CD4-positive, alpha-beta T cell treated with Interferon gamma for 1 hour (primary cell): Measurements from ENCODE around the gene TAF5L.

Experiments used
- DNase-seq: peaks from one replicate; pipeline ENCODE4 v3.0.0-alpha.2; 2020

The TAF5L gene

GRCh38 chr1:229625915-229626831 lies at the start of gene TAF5L, which contains the start of gene URB2:
TSS of gene TAF5L (minus strand) at chr1:229626122. CDS start at chr1:229614482, 11,640 bp downstream.
TSS of gene URB2 (plus strand) at chr1:229626247. CDS start at chr1:229627634, 1,387 bp downstream.
- DNase-seq = peak; percentile 83

GRCh38 chr1:229675396-229675795 lies 49.5 kb upstream of the TAF5L start:
- no peak for DNase-seq

DNA sequence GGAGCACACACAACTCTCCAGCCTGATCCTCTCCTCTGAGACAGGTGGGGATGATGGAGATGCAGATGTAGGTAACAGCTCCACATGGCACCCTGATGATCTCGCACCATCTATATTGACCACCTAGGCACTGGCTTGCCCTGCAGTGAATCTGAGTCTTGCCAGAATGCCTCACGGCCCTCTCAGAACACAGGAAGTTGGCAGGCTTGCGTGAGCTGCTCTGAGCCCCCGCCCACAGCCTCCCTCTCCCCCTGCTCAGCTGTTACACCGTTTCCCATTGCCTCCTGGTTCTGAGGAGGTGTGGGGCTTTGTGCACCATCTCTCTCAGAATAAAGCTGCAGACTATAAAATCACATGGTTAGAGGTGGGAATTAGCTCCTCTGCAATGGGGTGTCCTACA lies 48.1 kb upstream of the TAF5L start:
- DNase-seq = no peak

- DNase-seq = no peak
Observed at GRCh38 chr1:229672246-229672645, 46.3 kb upstream of the TAF5L start.

DNA sequence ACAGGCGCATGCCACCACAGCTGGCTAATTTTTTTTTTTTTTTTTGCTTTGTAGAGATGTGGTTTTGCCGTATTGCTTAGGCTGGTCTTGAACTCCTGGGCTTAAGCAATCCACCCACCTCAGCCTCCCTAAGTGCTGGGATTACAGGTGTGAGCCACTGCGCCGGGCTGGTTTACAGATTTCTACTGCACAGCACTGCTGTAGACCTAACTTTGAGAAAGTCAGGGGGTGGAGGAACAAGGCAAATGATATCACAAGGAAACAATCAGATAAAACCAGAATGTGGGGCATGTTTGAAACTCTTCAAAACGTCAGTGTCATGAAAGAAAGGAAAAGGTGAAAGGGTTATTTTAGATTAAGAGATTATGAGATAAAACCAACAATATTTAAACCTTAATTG lies 45.4 kb upstream of the TAF5L start:
- no peak for DNase-seq

GRCh38 chr1:229669333-229669732 lies 43.4 kb upstream of the TAF5L start:
- DNase-seq = no peak

DNA sequence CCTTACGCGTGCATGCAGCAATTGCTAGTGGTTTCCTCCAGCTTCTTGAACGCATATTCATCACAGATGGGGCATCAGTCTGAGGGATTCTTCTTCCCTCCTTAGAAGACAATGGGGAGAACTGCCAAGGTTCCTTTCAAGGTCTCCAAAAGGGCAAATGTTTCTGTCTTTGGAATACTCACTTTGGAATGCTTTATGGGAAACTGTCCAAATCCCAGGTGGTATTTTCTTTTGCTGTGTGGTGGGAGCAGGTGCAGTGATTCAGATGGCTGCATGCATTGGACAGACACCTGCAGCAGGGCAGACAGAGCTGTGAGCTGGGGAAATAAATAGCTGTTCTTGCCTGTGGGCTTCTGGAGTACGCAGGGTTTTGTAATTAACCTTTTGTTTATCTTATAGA lies 40.7 kb upstream of the TAF5L start:
- DNase-seq = no peak

DNA sequence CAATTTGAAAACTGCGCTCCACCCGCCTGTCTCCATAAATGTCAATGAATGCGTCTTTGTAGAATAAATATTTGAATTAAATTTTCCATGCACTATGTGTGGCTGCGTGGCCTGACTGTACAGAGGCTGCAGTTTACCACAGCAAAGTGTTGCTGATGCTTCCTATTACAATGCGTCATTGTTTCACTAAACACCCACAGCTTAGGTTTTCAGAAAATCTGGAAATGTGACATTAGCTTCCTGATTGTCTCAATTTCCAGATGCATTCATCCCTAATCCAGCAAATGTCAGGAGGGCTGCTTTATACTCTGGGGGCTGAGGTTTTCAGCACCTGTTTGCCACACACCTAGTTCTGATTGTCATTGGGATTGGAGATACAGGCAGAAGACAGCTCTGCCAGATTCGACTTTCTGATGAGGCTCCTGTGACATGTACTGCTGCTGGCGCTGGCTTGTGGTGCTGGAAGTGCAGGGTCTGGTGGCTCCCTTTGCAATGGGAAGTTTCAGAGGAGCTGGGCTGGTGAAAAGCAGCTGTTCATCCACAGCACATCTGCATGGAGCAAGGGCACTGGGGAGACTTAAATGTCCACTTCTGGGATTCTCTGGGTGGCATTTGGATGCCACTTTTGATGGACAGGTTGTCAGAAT lies 40.1 kb upstream of the TAF5L start:
- no peak for DNase-seq

- peak; percentile 52 for DNase-seq
Observed at GRCh38 chr1:229664133-229664689, 38.3 kb upstream of the TAF5L start.

- no peak for DNase-seq
Observed at GRCh38 chr1:229661897-229662296, 36.0 kb upstream of the TAF5L start.

GRCh38 chr1:229661022-229661877 lies 35.3 kb upstream of the TAF5L start:
- DNase-seq = peak; percentile 65

DNA sequence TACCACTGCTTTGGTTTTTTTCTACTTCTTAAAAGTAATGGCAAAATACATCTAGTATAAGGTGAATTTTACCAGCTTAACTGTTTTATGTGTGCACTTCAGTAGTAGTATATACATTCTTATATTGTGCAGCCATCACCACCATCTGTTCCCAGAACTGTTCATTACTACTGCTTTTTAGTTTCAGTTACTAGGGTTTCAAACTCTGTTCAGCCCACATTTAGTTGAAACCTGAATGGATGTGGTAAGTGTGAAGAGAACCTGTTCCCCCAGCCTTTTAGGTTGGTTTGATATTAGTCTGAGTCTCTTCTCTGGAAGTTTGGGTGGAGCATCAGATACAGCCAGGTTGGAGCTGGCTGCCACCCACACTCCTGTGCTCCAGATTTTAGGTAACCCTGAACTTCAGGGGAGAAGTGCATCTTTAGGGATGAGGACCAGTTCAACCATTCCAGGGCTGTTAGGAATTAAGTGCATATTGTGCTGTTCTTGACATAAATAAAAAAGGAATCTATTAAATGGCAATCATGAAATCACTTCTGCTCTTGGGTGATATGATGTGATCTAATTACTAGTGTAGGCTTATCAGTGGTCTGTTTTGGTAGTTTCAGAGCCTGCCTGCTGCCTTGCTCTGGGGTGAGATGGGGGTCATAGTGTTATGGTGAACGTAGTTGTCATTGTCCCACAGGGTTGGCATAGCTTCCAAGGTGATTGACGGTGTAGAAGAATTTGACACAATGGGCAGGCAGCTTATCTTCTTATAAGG lies 32.3 kb upstream of the TAF5L start:
- DNase-seq = no peak

GRCh38 chr1:229655781-229656180 lies 29.9 kb upstream of the TAF5L start:
- DNase-seq = no peak

DNA sequence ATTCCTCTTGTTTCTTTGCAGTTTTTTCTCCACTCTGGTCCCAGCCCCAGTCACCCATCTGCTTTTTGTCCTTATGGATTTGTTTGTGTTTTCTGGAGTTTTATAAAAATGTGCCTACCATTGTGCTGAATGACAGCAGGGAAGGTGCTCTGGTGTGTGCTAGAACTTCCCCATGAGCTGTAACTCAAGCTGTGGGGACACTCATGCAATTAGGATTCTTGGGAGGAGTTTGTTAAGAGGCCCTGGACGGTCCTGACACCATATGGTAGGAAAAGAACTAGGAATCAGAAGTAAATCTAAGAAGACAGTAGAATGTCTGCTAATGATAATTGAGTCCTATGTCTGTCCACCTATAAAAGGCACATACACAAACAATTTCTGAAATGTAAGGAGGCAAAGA lies 27.5 kb upstream of the TAF5L start:
- DNase-seq = no peak

DNA sequence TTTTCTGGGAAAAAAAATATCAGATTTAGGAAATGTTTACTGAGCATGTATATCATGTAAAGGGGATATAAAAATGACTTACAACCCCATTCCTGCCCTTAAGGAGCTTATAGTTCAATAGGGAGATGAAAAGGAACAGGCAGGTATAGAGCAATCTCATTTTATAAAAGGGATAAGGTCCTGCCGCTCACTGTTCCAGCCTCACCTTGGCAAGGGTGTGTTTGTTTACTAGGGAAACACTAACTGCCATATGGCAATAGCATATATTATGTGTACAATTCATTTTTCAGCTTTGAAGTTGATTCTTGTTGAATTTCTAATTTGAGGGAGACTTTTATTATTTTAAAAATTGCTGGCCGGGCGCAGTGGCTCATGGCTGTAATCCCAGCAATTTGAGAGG lies 25.6 kb upstream of the TAF5L start:
- DNase-seq = no peak

DNA sequence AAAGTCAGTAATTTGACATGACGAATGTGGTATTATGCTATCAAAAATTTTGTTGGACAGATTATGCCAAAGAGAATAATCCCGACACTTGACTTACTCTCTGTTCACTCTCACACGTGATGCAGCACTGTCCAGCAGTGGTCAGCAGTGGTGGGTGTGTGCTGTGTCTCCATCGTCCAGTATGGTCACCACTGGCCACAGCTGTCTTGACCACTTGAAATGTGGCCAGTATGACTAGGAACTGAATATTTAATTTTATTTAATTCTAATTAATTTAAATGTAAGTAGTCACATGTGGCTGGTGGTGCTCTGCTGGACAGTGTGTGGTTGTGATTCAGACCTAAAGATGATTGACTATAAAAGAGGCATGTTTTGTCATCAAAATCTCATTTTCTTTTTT lies 24.1 kb upstream of the TAF5L start:
- DNase-seq = no peak

- no peak for DNase-seq
Observed at GRCh38 chr1:229648406-229648805, 22.5 kb upstream of the TAF5L start.

GRCh38 chr1:229645324-229645993 lies 19.5 kb upstream of the TAF5L start:
- DNase-seq = no peak

DNA sequence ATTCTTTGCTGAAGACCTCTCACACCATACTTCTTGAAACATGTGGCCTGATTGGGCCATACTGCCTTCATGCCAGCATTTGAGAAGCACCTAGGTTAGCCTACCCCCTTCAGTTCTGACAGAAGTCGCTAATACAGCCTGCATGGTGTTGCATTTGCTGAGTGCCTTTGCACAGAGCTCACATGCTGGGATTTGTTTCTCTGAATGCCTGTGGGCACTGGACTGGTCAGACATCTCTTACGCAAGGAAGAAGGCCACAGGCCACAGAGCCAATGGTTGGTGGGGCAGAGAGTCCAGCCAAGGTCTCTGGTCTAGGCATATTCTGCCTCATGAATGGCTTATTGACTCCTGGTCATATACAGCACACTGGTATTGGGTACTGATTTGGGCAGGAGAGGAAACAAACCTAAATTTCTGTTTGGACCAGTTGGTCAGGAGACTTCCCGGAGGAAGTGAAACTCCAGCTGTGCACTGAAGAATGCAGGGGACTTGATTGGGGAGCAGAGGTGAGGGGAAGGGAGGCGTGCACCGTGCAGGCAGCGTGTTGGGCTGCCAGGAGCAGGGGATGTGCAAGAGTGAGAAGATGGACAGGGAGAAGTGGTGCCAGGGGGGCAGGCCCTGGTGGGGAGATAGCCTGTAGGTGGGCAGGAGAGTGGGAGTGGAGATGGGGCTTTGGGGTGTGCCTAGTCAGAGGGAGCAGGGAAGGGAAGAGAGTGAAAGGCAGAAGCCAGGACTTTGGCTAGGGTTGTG lies 18.2 kb upstream of the TAF5L start:
- DNase-seq = no peak

DNA sequence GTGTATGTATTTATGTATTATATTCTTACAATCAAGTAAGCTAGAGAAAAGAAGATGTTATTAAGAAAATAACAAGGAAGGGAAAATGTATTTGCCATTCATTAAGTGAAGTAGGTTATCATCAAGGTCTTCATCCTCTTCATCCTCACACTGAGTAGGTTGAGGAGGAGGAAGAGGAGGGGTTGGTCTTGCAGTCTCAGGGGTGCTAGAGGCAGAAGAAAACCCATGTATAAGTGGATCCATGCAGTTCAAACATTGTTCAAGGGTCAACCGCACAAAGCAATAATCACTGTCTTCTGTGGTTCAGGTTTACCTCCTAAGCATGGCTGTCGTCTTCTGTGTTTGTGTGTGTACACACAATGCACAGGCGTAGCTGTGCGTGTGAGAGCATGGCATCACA lies 17.0 kb upstream of the TAF5L start:
- no peak for DNase-seq

DNA sequence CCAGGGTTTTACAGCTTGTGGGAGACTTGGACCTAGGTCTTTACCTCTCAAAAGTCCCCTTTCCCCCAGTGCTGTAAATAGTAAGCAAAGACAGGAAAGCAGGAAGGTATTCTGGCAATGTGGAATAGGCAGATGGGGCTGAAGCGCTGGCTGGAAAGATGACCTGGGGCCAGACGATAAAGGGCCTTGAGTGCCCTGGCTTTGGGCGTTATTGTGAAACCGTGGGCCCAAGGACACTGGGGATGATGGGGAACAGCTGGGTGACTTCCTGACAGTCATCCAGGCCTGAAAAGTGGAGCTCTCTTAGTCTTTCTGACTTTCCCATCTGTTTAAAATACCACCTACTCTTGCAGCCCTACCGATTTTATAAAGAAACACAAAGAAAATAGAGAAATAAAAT lies 16.5 kb upstream of the TAF5L start:
- DNase-seq = no peak
